ENCODE measurements around the gene PTPRA.

The PTPRA gene

DNA sequence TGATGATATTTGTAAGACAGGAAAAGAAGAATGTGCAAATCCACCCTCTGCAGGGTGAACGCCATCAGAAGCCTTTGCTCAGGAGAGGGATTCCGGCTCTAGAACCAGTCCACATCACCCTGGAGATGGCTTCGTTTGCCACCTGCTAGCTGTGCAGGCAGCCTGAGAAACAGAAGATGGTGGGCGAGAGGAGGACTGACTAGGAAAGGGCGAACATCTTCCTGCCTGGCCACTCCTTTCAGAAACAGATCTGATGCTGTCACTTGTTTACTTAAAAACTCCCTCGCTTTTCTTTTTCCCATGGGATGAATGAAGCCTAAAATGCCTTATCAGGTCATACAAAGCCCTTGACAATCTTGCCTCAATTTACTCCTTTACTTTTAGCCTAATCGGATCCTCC lies 1.2 kb downstream of the PTPRA start:
- peak overlapping the region; percentile 59 for H3K4me3 ChIP-seq (ENCODE audit: low read depth, low read length)
- TF ChIP-seq, protein P1, sequence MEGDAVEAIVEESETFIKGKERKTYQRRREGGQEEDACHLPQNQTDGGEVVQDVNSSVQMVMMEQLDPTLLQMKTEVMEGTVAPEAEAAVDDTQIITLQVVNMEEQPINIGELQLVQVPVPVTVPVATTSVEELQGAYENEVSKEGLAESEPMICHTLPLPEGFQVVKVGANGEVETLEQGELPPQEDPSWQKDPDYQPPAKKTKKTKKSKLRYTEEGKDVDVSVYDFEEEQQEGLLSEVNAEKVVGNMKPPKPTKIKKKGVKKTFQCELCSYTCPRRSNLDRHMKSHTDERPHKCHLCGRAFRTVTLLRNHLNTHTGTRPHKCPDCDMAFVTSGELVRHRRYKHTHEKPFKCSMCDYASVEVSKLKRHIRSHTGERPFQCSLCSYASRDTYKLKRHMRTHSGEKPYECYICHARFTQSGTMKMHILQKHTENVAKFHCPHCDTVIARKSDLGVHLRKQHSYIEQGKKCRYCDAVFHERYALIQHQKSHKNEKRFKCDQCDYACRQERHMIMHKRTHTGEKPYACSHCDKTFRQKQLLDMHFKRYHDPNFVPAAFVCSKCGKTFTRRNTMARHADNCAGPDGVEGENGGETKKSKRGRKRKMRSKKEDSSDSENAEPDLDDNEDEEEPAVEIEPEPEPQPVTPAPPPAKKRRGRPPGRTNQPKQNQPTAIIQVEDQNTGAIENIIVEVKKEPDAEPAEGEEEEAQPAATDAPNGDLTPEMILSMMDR (IDR thresholded peaks at IDR 0.05; ENCODE audit: borderline replicate concordance, insufficient read depth, low read depth, low read length) = no peak

DNA sequence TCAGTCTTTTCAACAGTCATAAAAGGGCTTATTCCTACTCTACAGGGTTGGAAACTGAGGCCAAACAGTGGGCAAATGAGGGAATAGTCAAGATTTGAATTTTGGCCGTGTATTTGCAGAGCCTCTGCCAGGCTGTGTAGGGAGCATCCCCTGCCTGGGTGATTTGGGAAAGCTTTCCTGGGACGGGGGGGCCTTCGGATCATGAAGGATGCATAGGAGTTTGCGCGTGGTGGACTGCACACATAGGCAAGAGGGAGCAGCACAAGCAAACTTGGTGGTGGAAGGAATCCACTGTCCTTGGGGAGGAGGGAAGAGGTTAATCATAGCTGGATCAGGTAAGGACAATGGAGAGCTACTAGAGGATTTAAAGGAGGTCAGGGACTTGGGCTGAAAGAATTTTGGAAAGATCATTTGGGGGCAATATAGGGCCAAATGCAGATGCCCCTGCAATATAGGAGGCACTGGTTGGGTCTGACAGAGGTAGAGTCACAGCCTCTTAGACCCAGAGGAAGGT lies 2.5 kb downstream of the PTPRA start:
- no peak overlapping the region for H3K4me3 ChIP-seq (ENCODE audit: low read depth, low read length)
- TF ChIP-seq, protein P1 (IDR thresholded peaks at IDR 0.05; ENCODE audit: borderline replicate concordance, insufficient read depth, low read depth, low read length) = no peak

DNA sequence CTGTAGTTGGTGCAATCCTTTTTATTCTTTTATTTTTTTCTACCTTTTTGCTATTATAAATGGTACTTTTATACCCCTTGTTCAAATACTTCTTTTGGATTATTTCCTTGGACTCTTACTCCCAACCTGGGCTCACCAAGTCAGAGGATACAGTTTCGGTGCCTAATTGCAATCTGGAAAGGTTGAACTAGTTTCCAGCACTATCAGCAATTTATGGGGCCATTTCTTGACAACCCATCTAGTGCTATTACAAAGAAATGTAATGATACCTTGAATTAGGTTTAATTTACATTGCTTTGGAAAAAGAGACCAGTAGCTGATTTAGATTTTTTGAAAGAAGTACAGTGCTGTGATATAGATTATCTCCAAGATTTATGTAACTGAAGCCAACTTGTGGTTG lies 5.2 kb downstream of the PTPRA start:
- H3K4me3 ChIP-seq (ENCODE audit: low read depth, low read length) = no peak overlapping the region
- TF ChIP-seq, protein P1 (IDR thresholded peaks at IDR 0.05; ENCODE audit: borderline replicate concordance, insufficient read depth, low read depth, low read length) = no peak

DNA sequence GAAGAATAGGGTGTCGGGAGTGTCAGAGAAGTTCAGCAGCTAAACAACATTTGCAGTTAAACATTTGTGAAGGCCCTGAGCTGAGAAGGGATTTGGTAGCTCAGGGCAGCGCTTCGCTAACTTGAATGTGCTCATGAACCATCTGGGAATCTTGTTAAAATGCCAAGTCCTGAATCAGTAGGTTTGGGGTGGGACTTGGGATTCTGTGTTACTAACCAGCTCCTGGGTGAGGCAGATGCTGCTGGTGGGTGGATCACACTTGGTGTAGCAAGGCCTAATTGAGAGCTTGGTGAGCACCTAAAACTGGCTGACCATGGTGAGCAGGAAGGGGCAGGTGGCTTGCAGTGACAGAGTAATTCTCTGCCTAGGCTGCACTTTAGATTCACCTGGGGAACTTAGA lies 5.9 kb downstream of the PTPRA start:
- H3K4me3 ChIP-seq (ENCODE audit: low read depth, low read length) = no peak overlapping the region
- TF ChIP-seq, protein P1 (IDR thresholded peaks at IDR 0.05; ENCODE audit: borderline replicate concordance, insufficient read depth, low read depth, low read length) = no peak

DNA sequence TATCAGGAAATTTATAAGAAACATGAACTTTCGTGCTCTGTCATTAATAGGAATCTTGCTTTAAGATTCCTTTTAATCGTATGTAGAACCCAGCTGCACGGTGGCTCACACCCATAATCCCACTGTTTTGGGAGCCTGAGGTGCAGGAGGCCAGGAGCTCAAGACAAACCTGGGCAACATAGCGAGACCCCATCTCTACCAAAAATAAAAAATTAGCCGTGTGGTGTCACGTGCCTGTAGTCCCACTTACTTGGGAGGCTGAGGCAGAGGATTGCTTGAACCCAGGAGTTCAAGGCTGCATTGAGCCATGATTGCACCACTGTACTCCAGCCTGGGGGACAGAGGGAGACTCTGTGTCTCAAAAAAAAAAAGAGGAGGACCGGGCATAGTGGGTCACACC lies 7.4 kb downstream of the PTPRA start:
- TF ChIP-seq, protein P1 (IDR thresholded peaks at IDR 0.05; ENCODE audit: borderline replicate concordance, insufficient read depth, low read depth, low read length) = no peak
- H3K4me3 ChIP-seq (ENCODE audit: low read depth, low read length) = no peak overlapping the region

DNA sequence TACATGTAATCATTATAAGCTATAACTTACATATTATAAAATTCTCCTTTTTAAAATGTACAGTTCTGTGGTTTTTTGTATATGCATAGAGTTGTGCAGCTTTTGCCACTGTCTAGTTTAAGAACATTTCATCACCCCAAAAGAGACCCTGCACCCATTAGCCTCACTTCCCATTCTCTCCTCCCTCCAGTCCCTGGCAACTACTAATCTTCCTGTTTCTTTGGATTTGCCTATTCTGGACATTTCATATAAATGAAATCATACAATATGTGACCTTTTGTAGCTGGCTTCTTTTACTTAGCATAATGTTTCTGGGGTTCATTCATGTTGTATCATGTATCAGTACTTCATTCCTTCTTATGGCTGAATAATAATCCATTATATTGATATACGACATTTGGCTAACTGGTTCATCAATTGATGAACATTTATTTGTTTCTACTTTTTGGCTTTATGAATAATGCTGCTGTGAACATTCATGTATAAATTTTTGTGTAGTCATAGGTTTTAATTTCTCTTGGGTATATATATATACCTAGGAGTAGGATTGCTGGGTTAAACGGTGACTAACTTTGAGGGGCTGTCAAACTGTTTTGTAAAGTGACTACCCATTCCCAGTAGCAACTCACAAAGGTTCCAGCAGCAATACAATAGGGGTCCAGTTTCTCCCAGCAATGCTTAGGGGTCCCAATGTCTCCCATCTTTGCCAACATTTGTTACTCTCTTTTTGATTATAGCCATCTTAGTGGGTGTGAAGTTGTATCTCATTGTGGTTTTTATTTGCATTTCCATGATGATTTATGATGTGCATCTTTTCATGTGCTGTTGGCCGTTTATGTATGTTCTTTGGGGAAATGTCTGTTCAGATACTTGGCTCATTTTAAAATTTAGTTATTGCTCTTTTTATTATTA lies 10.7 kb downstream of the PTPRA start:
- no peak overlapping the region for H3K4me3 ChIP-seq (ENCODE audit: low read depth, low read length)
- TF ChIP-seq, protein P1 (IDR thresholded peaks at IDR 0.05; ENCODE audit: borderline replicate concordance, insufficient read depth, low read depth, low read length) = no peak

DNA sequence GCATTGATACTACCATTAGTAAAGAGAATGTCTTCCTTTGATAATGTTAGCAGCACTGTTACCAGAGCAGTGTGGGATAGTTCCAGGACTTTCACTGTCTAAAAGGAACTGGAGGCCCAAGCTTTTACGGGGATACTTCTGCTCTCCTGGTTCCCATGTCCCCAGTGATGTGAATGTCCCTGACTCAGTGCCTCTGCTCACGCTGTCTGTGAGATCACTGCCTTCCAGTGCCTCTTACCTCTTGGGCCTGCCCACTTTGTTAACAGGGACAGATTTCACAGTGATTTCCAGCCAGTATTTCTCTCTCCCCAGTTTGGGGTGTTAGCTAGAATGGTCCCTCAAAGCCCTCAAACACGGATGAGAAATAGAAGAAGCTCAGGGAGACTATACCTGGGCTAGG lies 14.4 kb downstream of the PTPRA start:
- TF ChIP-seq, protein P1 (IDR thresholded peaks at IDR 0.05; ENCODE audit: borderline replicate concordance, insufficient read depth, low read depth, low read length) = no peak
- H3K4me3 ChIP-seq (ENCODE audit: low read depth, low read length) = no peak overlapping the region

All from GM12875 (cell line).